C4-2B (cell line): Measurements from ENCODE around the gene IGDCC3.

ENCODE experiments used
- CTCF ChIP-seq: fragments of 450-650 bp; conservative IDR thresholded peaks from 2 replicates; pipeline ENCODE4 v1.5.1; 2017; ENCODE audit warnings: mild to moderate bottlenecking
- ZFX ChIP-seq: fragments of 450-650 bp; IDR thresholded peaks from 2 replicates; pipeline ENCODE4 v1.6.1; 2017

- TF ChIP-seq CTCF (no peak), ZFX (no peak)
Observed at GRCh38 chr15:65292938-65293518, 84.8 kb downstream of the IGDCC3 start.
